Suprapubic skin (tissue), 4 donors: ENCODE results near the gene HOXB6. TPM values are rescaled to one million over a fixed set of nuclear protein-coding genes. Genes with fewer than 3 reads are reported as not detected.

Source experiments
- DNase-seq, 2 donors: peaks; one replicate each; pipeline ENCODE4 v3.0.0-alpha.2; 2019; ENCODE audit warnings: low spot score in 2 of 2
- H3K27ac ChIP-seq: fragments of 200-600 bp; sonication (generic); one replicate; pipeline ENCODE4 v1.5.1; 2019
- H3K27me3 ChIP-seq: fragments of 200-600 bp; sonication (generic); one replicate; pipeline ENCODE4 v1.5.1; 2019
- H3K36me3 ChIP-seq: fragments of 200-600 bp; sonication (generic); one replicate; pipeline ENCODE4 v1.5.1; 2019
- H3K4me1 ChIP-seq: fragments of 200-600 bp; sonication (generic); one replicate; pipeline ENCODE4 v1.5.1; 2019
- H3K4me3 ChIP-seq: fragments of 200-600 bp; sonication (generic); one replicate; pipeline ENCODE4 v1.5.1; 2019; ENCODE audit warnings: mild to moderate bottlenecking
- H3K9me3 ChIP-seq: fragments of 200-600 bp; sonication (generic); one replicate; pipeline ENCODE4 v1.5.1; 2019
- CTCF ChIP-seq, 2 donors: fragments of 200-600 bp in 1 of 2; fragments of 450-650 bp in 1 of 2; sonication (generic) in 1 of 2; IDR thresholded peaks; one replicate each; pipeline ENCODE4 v1.5.1; 2016 to 2019; ENCODE audit warnings: antibody characterized with exemption in 2 of 2, mild to moderate bottlenecking in 1 of 2, moderate library complexity in 1 of 2
- EP300 ChIP-seq: sonication (generic); formaldehyde crosslinking; IDR thresholded peaks from one replicate; pipeline ENCODE4 v1.6.1; 2017; ENCODE audit warnings: antibody characterized with exemption
- POLR2A ChIP-seq, 2 donors: fragments of 450-650 bp; IDR thresholded peaks; one replicate each; pipeline ENCODE4 v1.6.1; 2017; ENCODE audit warnings: antibody characterized with exemption in 2 of 2, mild to moderate bottlenecking in 2 of 2, moderate library complexity in 2 of 2
- POLR2AphosphoS5 ChIP-seq, 3 donors: sonication (generic); formaldehyde crosslinking; IDR thresholded peaks; one replicate each; pipeline ENCODE4 v1.6.1; 2017; ENCODE audit warnings: antibody characterized with exemption in 3 of 3
- WGBS: methylation state at CpG from one replicate; pipeline ENCODE4 v1.1.5; 2018; 5-methylcytosine and 5-hydroxymethylcytosine counted together
- total RNA-seq, 4 donors: library from RNA; depleted of rRNA; stranded (reverse); fragments of >200 nt; gene quantifications; one replicate each; pipeline ENCODE4 v1.1.0, GENCODE V29; 2016

HOXB6 gene
- total RNA-seq, 4 donors from 2014 or later, result 0.39 to 4.5 (median 1.3) TPM; not detected in 1

GRCh38 chr17:48570325-48571023 lies 34.3 kb downstream of the HOXB6 start:
- peaks cover 67% of the 10 kb centered on the region for H3K4me1 ChIP-seq
- H3K4me3 ChIP-seq, result peak overlapping the region; percentile 29
- H3K9me3 ChIP-seq, result no peaks in the 10 kb centered on the region
- H3K27ac ChIP-seq, result peak overlapping the region; percentile 85
- H3K36me3 ChIP-seq, result no peaks in the 10 kb centered on the region
- 45% methylated on average over 11 of the region's 19 CpGs for WGBS
- TF ChIP-seq POLR2AphosphoS5 (IDR thresholded peaks at IDR 0.05) (no peak), CTCF (IDR thresholded peaks at IDR 0.05) (no peak), EP300 (no peak), POLR2A (IDR thresholded peaks at IDR 0.05) (no peak)
- H3K27me3 ChIP-seq, result peaks cover 3% of the 10 kb centered on the region
- no peak for DNase-seq

- WGBS, result 78% methylated on average over 6 of the region's 6 CpGs
- no peak for DNase-seq
- TF ChIP-seq POLR2AphosphoS5 (IDR thresholded peaks at IDR 0.05), result no peak
- no peak for TF ChIP-seq EP300
- TF ChIP-seq POLR2A (IDR thresholded peaks at IDR 0.05), result no peak
- no peak for TF ChIP-seq CTCF (IDR thresholded peaks at IDR 0.05)
- H3K27me3 ChIP-seq, result peaks cover 3% of the 10 kb centered on the region
- peaks cover 70% of the 10 kb centered on the region for H3K4me1 ChIP-seq
- peak overlapping the region; percentile 85 for H3K27ac ChIP-seq
- no peaks in the 10 kb centered on the region for H3K36me3 ChIP-seq
- no peaks in the 10 kb centered on the region for H3K9me3 ChIP-seq
- H3K4me3 ChIP-seq, result peak overlapping the region; percentile 29
These were observed 35.0 kb downstream of the HOXB6 start for GRCh38 chr17:48569674-48570324.

GRCh38 chr17:48569240-48569582 lies 35.6 kb downstream of the HOXB6 start:
- peaks cover 4% of the 10 kb centered on the region for H3K27me3 ChIP-seq
- peaks cover 70% of the 10 kb centered on the region for H3K4me1 ChIP-seq
- no peaks in the 10 kb centered on the region for H3K36me3 ChIP-seq
- 61% methylated on average over 3 of the region's 3 CpGs for WGBS
- H3K27ac ChIP-seq, result no peak overlapping the region
- no peaks in the 10 kb centered on the region for H3K9me3 ChIP-seq
- H3K4me3 ChIP-seq, result peak overlapping the region; percentile 25
- TF ChIP-seq CTCF (IDR thresholded peaks at IDR 0.05), result no peak
- no peak for TF ChIP-seq EP300
- no peak for TF ChIP-seq POLR2AphosphoS5 (IDR thresholded peaks at IDR 0.05)
- no peak for TF ChIP-seq POLR2A (IDR thresholded peaks at IDR 0.05)
- no peak for DNase-seq

GRCh38 chr17:48568499-48569239 lies 36.1 kb downstream of the HOXB6 start:
- H3K9me3 ChIP-seq, result no peaks in the 10 kb centered on the region
- TF ChIP-seq POLR2A (IDR thresholded peaks at IDR 0.05) (no peak), CTCF (IDR thresholded peaks at IDR 0.05) (no peak), POLR2AphosphoS5 (IDR thresholded peaks at IDR 0.05) (peak in 1 of 3 donors; percentile 10)
- peaks cover 6% of the 10 kb centered on the region for H3K27me3 ChIP-seq
- 39% methylated on average over 33 of the region's 33 CpGs for WGBS
- H3K4me1 ChIP-seq, result peaks cover 70% of the 10 kb centered on the region
- H3K27ac ChIP-seq, result no peak overlapping the region
- H3K4me3 ChIP-seq, result peak overlapping the region; percentile 25
- H3K36me3 ChIP-seq, result no peaks in the 10 kb centered on the region
- DNase-seq, result no peak
